ENCODE measurements around the gene PLA2G6. TPM values are rescaled to one million over a fixed set of nuclear protein-coding genes. Genes with fewer than 3 reads are reported as not detected.

The PLA2G6 gene
- total and polyA plus RNA-seq, 2 of the 8 experiments (the other 6 are each of a cell fraction or from before 2014, with no cell fraction given) = 13.2 to 21.0 TPM

- Histone ChIP-seq H2BK20ac (ENCODE audit: low read length) (no peak overlapping the region), H3K14ac (ENCODE audit: insufficient read length) (peak overlapping the region; percentile 58), H2BK15ac (ENCODE audit: low read length) (no peak overlapping the region), H3K18ac (ENCODE audit: extremely low read depth, low read length) (peak overlapping the region; percentile 48; the same call in 1 of the 2 replicates), H2AK5ac (ENCODE audit: low read depth, low read length) (no peak overlapping the region), H3K79me2 (ENCODE audit: control insufficient read depth in 1 of 2, insufficient read depth in 2 of 2, low read length in 2 of 2) (peaks cover 2 to 18% of the 10 kb centered on the region in 2 experiments; a peak in 2 of 4 replicates), H2AFZ (ENCODE audit: low read length) (peak overlapping the region; percentile 86), H3K9me3 (ENCODE audit: insufficient read depth in 2 of 2, low read depth in 1 of 2, low read length in 1 of 2) (no peaks in the 10 kb centered on the region), H3K4me3 (ENCODE audit: extremely low read depth in 1 of 4, insufficient read depth in 2 of 4, low read depth in 3 of 4, low read length in 4 of 4) (peak overlapping the region; percentile 64 to 82 (median 70)), H3K36me3 (ENCODE audit: control insufficient read depth in 2 of 4, insufficient read depth in 4 of 4, low read length in 3 of 4) (no peaks in the 10 kb centered on the region), H3K27ac (ENCODE audit: low read depth, low read length) (no peak overlapping the region), H3K4me2 (ENCODE audit: insufficient read depth in 1 of 2, low read depth in 2 of 2, low read length in 2 of 2) (peak overlapping the region; percentile 76 to 90), H2BK5ac (ENCODE audit: low read depth, low read length) (no peak overlapping the region), H3K23ac (ENCODE audit: insufficient read length) (no peak overlapping the region), H4K8ac (ENCODE audit: extremely low read depth, insufficient read depth, low read length) (peak overlapping the region; percentile 98), H4K91ac (replicated peaks; ENCODE audit: insufficient read length, low read length) (no peak overlapping the region), H3K4me1 (replicated peaks in 1 of 4; ENCODE audit: control insufficient read depth in 3 of 4, insufficient read depth in 4 of 4, low read length in 3 of 4) (peaks cover 0 to 10% (median 6%) of the 10 kb centered on the region in 4 experiments; a peak in 6 of 7 replicates), H2BK120ac (replicated peaks; ENCODE audit: low read depth, low read length) (no peak overlapping the region), H3K23me2 (ENCODE audit: low read depth, low read length) (peaks cover 17% of the 10 kb centered on the region), H3K79me1 (ENCODE audit: low read depth, low read length) (no peaks in the 10 kb centered on the region), H3K4ac (replicated peaks; ENCODE audit: insufficient read length, low read depth, low read length) (peak overlapping the region; percentile 93), H2BK12ac (ENCODE audit: low read depth, low read length) (no peak overlapping the region), H4K20me1 (replicated peaks in 1 of 2; ENCODE audit: control insufficient read depth in 1 of 2, insufficient read depth in 2 of 2, low read length in 2 of 2) (peaks cover 7 to 11% of the 10 kb centered on the region in 2 experiments), H4K5ac (ENCODE audit: insufficient read length, low read depth, low read length) (no peak overlapping the region), H3K27me3 (replicated peaks in 1 of 4; ENCODE audit: control insufficient read depth in 3 of 4, extremely low read depth in 1 of 4, insufficient read depth in 3 of 4, low read length in 3 of 4) (peaks cover 0 to 14% (median 11%) of the 10 kb centered on the region in 4 experiments; a peak in 5 of 7 replicates), H3K56ac (replicated peaks; ENCODE audit: insufficient read length, low read depth, low read length) (peak overlapping the region; percentile 52), H3K9ac (replicated peaks in 1 of 4; ENCODE audit: extremely low read depth in 1 of 4, low read depth in 3 of 4, low read length in 3 of 4) (peak overlapping the region in 3 of 4 experiments; percentile 77 to 82 (median 79); a peak in 5 of 7 replicates)
- WGBS, 2 experiments (ENCODE audit: extremely low coverage in 1 of 2, insufficient coverage in 1 of 2, insufficient read length in 1 of 2, insufficient replicate concordance in 2 of 2, low coverage in 1 of 2, low lambda C conversion rate in 2 of 2, missing lambda C conversion rate in 1 of 2) = 8% methylated on average over 19 of the region's 19 CpGs; no CpG with 5 or more reads in 1 of the 2 experiments
- peak; percentile 62 for FAIRE-seq
- POLR2A ChIA-PET (ENCODE audit: partially characterized antibody) = interaction anchor here (0.8 to 6.6 kb wide), 10 partner anchors 10 to 195 kb away, joined by 3 to 65 read pairs (median 7); partner anchors contain the start of gene PLA2G6
- CTCF ChIA-PET (ENCODE audit: partially characterized antibody) = interaction anchor here (0.7 to 2.8 kb wide), 11 partner anchors 9 to 105 kb away, joined by 3 to 12 read pairs (median 3); no protein-coding TSS in a partner anchor
- peak in 1 of 2 experiments; percentile 73 for DNase-seq (ENCODE audit: low read depth in 1 of 2, low spot score in 2 of 2)
- TF ChIP-seq TAF1 (IDR thresholded peaks at IDR 0.05; ENCODE audit: low read depth, low read length) = peak; percentile 73
- peak; percentile 21; the same call in 1 of the 2 replicates for TF ChIP-seq PHF8 (conservative IDR thresholded peaks at IDR 0.05; ENCODE audit: low read depth, low read length)
- TF ChIP-seq HDAC2 (IDR thresholded peaks at IDR 0.05; ENCODE audit: borderline replicate concordance in 1 of 2, low read depth in 2 of 2, low read length in 2 of 2) = 0 out of 4 replicates have a peak, but pooled peaks of 1 of the 2 experiments have one; percentile 21
- 0 out of 4 replicates have a peak, but pooled peaks of 1 of the 2 experiments have one; percentile 36 for TF ChIP-seq SIN3A (conservative IDR thresholded peaks at IDR 0.05 in 1 of 2, IDR thresholded peaks at IDR 0.05 in 1 of 2; ENCODE audit: low read depth in 1 of 2, low read length in 2 of 2)
- TF ChIP-seq KDM4A (IDR thresholded peaks at IDR 0.05; ENCODE audit: low read depth, low read length, severe bottlenecking) = peak; percentile 29
- no peak for TF ChIP-seq EGR1 (IDR thresholded peaks at IDR 0.05; ENCODE audit: borderline replicate concordance, low read depth, low read length)
- no peak for TF ChIP-seq USF2 (IDR thresholded peaks at IDR 0.05; ENCODE audit: low read length)
- TF ChIP-seq RBBP5 (IDR thresholded peaks at IDR 0.05; ENCODE audit: borderline replicate concordance, low read depth, low read length) = no peak
- TF ChIP-seq CBX5 (IDR thresholded peaks at IDR 0.05; ENCODE audit: low read depth, low read length) = no peak
These were observed 21.6 kb upstream of the PLA2G6 start for GRCh38 chr22:38203090-38203810.
